Mucosa of descending colon (tissue), 3 donors: ENCODE data around the gene KDM6A. TPM values are rescaled to one million over a fixed set of nuclear protein-coding genes. Genes with fewer than 3 reads are reported as not detected.

ENCODE experiments used
- ATAC-seq: fragments of 200-7000 bp; cut with Tn5 transposase; one replicate; pipeline ENCODE4 v1.9.1; 2020; ENCODE audit warnings: mild to moderate bottlenecking, moderate library complexity
- DNase-seq, 3 donors: peaks; one replicate each; pipeline ENCODE4 v3.0.0-alpha.2; 2020
- H3K36me3 ChIP-seq: fragments of 200-600 bp; one replicate; pipeline ENCODE4 v1.8.0; 2021; ENCODE audit warnings: low read depth, mild to moderate bottlenecking
- H3K4me1 ChIP-seq: fragments of 200-600 bp; one replicate; pipeline ENCODE4 v1.8.0; 2021; ENCODE audit warnings: low read depth, mild to moderate bottlenecking
- H3K4me3 ChIP-seq: fragments of 200-600 bp; one replicate; pipeline ENCODE4 v1.8.0; 2021; ENCODE audit warnings: mild to moderate bottlenecking
- H3K9me3 ChIP-seq: fragments of 200-600 bp; one replicate; pipeline ENCODE4 v1.8.0; 2021; ENCODE audit warnings: mild to moderate bottlenecking
- intact Hi-C, 2 donors: fragments of 100-400 bp; cut with DNase I in 1 of 2; cut with micrococcal nuclease in 1 of 2; formaldehyde crosslinking; loops; one replicate each; pipeline versions ENCODE4 v1.11.0 to v1.11.1; 2022; cut with DNase I, micrococcal nuclease
- total RNA-seq, 3 donors: library from RNA; stranded (reverse); fragmentation: NEBNext Ultra II Directional in 2 of 3; extraction: Animal tissue kit (Norgen Biotek cat#: 25700) in 2 of 3; gene quantifications; one replicate each; pipeline versions ENCODE4 v1.2.1 to v1.2.4, GENCODE V29; 2021 to 2023
- TF ChIP-seq, protein P1 (sequence below): fragments of 200-600 bp; IDR thresholded peaks from one replicate; pipeline ENCODE4 v1.8.0; 2022; ENCODE audit warnings: antibody characterized with exemption, mild to moderate bottlenecking
- donor health status: DM: no; HTN: no; CAD: no; lungs with moderate emphysema.
- donor health status: DM: no; HTN: no; CAD: no.
- donor health status: DM: no; HTN: yes; CAD: no.

Gene KDM6A
- total RNA-seq, 3 donors from 2014 or later: 24.0 to 41.5 (median 36.5) TPM

DNA sequence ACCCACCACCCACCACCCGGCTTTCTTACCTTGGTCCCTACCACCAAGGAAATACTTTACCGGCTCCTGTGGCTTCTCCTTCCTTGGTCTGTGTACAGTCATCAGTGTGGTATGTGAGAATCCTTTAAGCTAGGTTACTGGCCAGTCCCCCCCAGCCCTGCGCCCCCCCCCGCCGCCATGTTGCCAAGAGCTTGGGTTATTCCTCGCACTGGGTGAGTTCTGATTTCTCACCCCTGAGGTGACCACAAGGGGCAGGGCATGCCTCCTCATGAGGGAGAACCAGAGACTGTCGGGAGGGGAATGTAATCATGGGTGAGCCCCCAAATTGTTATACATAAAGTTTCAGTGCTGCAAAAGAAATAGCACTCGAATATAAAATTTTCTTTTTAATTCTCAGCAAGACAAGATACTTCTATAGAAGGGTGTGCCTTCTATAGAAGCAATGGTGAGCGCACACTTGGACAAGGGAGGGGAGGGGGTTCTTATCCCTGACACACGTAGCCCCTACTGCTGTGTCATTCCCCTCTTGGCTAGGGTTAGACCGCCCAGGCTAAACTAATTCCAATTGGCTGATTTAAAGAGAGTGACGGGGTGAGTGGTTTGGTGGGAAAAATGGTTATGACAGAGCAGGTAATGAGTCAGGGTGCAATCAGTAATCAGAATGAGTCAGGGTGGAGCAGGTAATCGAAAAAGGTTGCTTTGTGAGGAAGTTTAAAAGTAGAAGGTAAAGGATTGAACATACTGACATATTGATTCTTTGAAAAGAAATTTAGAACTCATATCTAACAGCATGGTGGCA, 133.2 kb downstream of the KDM6A start:
- Histone ChIP-seq H3K4me1 (no peaks in the 10 kb centered on the region), H3K9me3 (no peaks in the 10 kb centered on the region), H3K36me3 (no peaks in the 10 kb centered on the region), H3K4me3 (no peak overlapping the region)
- ATAC-seq (no peak), DNase-seq (no peak)
- TF ChIP-seq, protein P1, sequence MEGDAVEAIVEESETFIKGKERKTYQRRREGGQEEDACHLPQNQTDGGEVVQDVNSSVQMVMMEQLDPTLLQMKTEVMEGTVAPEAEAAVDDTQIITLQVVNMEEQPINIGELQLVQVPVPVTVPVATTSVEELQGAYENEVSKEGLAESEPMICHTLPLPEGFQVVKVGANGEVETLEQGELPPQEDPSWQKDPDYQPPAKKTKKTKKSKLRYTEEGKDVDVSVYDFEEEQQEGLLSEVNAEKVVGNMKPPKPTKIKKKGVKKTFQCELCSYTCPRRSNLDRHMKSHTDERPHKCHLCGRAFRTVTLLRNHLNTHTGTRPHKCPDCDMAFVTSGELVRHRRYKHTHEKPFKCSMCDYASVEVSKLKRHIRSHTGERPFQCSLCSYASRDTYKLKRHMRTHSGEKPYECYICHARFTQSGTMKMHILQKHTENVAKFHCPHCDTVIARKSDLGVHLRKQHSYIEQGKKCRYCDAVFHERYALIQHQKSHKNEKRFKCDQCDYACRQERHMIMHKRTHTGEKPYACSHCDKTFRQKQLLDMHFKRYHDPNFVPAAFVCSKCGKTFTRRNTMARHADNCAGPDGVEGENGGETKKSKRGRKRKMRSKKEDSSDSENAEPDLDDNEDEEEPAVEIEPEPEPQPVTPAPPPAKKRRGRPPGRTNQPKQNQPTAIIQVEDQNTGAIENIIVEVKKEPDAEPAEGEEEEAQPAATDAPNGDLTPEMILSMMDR: no peak
- intact Hi-C loops: no loop called here

DNA sequence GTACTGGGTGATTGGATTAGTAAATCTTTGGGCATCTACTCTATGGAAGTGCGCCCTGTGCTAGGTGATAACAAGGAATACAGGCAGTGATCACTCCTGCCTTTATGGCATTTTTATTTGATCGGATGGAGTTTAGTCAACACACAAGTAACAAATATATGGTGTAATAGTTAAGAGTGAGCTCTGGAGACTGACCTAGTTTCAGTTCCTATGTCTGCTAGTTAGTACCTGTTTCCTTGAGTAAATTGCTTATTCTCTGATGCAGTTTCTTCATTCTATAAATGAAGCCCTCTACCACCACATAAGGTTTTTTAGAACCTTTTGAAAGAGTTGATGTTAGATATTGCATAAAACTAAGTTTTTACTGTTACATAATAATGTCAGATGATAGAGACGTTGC, 134.6 kb downstream of the KDM6A start:
- H3K36me3 ChIP-seq: no peaks in the 10 kb centered on the region
- intact Hi-C loops: no loop called here
- no peaks in the 10 kb centered on the region for H3K4me1 ChIP-seq
- TF ChIP-seq, protein P1: no peak
- H3K4me3 ChIP-seq: no peak overlapping the region
- H3K9me3 ChIP-seq: no peaks in the 10 kb centered on the region
- DNase-seq (no peak), ATAC-seq (peak; percentile 56)

DNA sequence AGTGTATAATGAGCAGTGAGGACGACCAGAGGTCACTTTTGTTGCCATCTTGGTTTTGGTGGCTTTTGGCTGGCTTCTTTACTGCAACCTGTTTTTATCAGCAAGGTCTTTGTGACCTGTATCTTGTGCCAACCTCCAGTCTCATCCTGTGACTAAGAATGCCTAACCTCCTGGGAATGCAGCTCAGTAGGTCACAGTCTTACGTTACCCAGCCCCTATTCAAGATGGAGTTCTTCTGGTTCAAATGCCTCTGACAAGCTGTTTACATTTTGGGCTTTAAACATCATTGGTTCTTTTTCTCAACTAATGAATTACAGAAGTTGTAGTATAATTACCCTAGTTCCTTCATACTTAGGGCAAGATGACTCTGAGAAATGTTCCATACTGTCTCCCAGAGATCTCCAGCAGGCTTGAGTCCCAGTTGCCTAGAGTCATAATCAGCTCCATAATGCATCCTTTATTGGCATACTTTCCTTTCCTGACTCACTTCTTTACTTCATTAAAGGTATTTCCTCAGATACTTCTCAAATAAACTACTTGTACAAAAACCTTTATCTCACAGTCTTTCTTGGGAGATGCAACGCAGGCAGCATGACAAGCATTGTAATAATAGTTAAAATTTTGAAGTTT, 136.5 kb downstream of the KDM6A start:
- DNase-seq: no peak
- TF ChIP-seq, protein P1: no peak
- no peaks in the 10 kb centered on the region for H3K36me3 ChIP-seq
- no peak overlapping the region for H3K4me3 ChIP-seq
- H3K4me1 ChIP-seq: no peaks in the 10 kb centered on the region
- no peaks in the 10 kb centered on the region for H3K9me3 ChIP-seq
- ATAC-seq: no peak
- intact Hi-C loops: no loop called here

DNA sequence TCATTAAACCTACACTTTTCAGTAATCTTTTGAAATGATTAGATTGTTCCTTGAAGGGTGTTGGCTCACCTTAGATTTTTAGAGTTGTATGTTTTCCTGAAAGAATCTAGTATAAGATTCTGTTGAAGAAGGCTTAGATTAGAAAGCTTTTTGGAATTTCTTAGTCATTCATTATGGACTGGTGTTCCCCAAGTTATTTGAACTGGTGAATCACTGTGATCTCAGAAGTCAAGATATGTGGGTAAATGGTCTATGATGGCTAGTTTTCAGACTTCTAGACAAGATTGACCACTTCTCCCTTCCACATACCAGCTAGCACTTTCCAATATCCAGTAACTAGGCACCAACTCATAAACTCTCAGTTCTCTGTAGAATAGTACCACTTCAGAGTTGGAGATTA, 138.1 kb downstream of the KDM6A start:
- Histone ChIP-seq H3K4me1 (no peaks in the 10 kb centered on the region), H3K9me3 (no peaks in the 10 kb centered on the region), H3K36me3 (no peaks in the 10 kb centered on the region), H3K4me3 (no peak overlapping the region)
- ATAC-seq: no peak
- DNase-seq: no peak
- intact Hi-C loops: no loop called here
- TF ChIP-seq, protein P1: no peak

DNA sequence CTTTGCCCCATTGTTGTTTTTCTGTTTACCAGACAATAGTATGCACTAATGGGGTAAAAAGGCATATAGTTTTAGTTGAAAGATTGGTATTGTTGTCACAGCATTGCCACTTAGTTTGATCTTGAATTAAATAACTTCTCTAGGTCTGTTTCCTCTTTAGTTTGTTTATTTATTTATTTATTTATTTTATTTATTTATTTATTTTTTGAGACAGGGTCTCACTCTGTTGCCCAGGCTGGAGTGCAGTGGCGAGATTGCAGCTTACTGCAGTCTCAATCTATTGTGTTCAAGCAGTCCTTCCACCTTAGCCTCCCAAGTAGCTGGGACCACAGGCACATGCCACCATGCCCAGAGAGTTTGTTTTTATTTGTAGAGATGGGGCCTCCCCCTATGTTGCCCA, 138.6 kb downstream of the KDM6A start:
- no peaks in the 10 kb centered on the region for H3K9me3 ChIP-seq
- no peak for ATAC-seq
- no peaks in the 10 kb centered on the region for H3K4me1 ChIP-seq
- H3K36me3 ChIP-seq: no peaks in the 10 kb centered on the region
- intact Hi-C loops: no loop called here
- H3K4me3 ChIP-seq: no peak overlapping the region
- no peak for DNase-seq
- TF ChIP-seq, protein P1: no peak
